Measurements from ENCODE around the gene TMEM38B. TPM values are rescaled to one million over a fixed set of nuclear protein-coding genes. Genes with fewer than 3 reads are reported as not detected.

Gene TMEM38B
- polyA plus RNA-seq, 6 donors from 2014 or later = 30.7 to 71.1 (median 43.2) TPM

DNA sequence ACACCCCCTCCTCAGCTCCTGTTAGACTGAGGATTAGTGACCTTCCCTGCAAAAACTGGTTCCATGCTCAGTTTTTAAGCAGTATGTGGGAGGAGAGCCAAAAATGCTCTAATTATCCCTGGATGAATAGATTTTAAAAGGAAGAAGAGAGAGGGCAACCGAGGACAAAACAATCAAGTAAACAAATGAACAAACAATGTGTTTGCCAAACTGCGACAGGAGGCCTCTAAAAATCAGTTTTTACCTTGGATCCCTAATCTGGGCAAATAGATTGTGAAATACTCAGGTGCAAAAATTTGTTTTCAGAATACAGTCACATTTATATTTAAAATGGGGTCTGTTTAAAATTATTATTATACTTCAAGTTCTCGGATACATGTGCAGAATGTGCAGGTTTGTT is 23.6 kb upstream of the TMEM38B start:
- no peak for ATAC-seq (ENCODE audit: low read depth in 2 of 2)
- H3K27ac Mint-ChIP-seq = no peak overlapping the region
- H3K36me3 Mint-ChIP-seq = peaks cover 10 to 11% of the 10 kb centered on the region in 2 donors
- H3K27me3 Mint-ChIP-seq = peaks cover 0 to 9% (median 7%) of the 10 kb centered on the region in 3 donors
- H3K4me3 Mint-ChIP-seq = no peak overlapping the region
- H3K9me3 Mint-ChIP-seq = peaks cover 2 to 14% (median 10%) of the 10 kb centered on the region in 7 donors
- H3K4me1 Mint-ChIP-seq = peaks cover 11 to 18% (median 15%) of the 10 kb centered on the region in 3 donors
- no peak for DNase-seq

GRCh38 chr9:105672711-105673234 is 21.6 kb upstream of the TMEM38B start:
- Mint-ChIP-seq H3K27me3 (peaks cover under 1 to 4% (median 3%) of the 10 kb centered on the region in 3 donors), H3K9me3 (peaks cover 2 to 14% (median 10%) of the 10 kb centered on the region in 7 donors), H3K36me3 (peaks cover 10 to 11% of the 10 kb centered on the region in 2 donors), H3K4me1 (peaks cover 11 to 18% (median 14%) of the 10 kb centered on the region in 3 donors), H3K4me3 (peak overlapping the region; percentile 8 to 87 (median 70)), H3K27ac (peak overlapping the region in 3 of 6 donors; percentile 14 to 65 (median 49))
- ATAC-seq (ENCODE audit: low read depth in 2 of 2) (peak; percentile 90 to 91), DNase-seq (peak; percentile 23)

DNA sequence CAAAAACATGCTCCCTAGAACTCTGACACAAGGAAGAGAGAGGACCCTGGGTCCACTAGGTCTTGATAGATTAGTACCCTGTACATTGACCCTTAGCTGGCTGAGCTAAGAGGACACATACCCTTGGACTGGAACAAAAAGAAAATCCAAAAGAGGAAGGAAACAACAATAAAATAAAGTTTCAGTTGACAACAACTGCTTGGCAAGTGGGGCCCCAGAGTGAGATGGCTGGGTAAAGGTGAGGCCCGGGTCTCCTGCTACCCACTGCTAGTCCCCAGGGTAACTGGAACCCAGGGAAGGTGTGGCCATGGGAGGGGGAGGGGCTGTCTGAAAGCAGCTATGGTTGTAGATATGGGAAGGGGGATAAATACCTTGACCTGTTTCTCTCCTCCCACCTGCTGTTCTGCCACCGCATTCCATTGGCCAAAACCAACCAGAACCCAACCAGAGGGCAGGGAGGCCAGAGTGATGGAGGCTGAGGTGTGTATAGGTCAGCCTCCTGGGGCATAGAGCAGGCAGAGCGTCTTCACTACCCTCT is 20.4 kb upstream of the TMEM38B start:
- peaks cover 10 to 11% of the 10 kb centered on the region in 2 donors for H3K36me3 Mint-ChIP-seq
- H3K4me1 Mint-ChIP-seq = peaks cover 11 to 18% (median 14%) of the 10 kb centered on the region in 3 donors
- DNase-seq (no peak), ATAC-seq (ENCODE audit: low read depth in 2 of 2) (no peak)
- no peak overlapping the region for H3K27ac Mint-ChIP-seq
- no peak overlapping the region for H3K4me3 Mint-ChIP-seq
- peaks cover 0 to 4% (median 0%) of the 10 kb centered on the region in 3 donors for H3K27me3 Mint-ChIP-seq
- H3K9me3 Mint-ChIP-seq = peaks cover 2 to 14% (median 10%) of the 10 kb centered on the region in 7 donors

DNA sequence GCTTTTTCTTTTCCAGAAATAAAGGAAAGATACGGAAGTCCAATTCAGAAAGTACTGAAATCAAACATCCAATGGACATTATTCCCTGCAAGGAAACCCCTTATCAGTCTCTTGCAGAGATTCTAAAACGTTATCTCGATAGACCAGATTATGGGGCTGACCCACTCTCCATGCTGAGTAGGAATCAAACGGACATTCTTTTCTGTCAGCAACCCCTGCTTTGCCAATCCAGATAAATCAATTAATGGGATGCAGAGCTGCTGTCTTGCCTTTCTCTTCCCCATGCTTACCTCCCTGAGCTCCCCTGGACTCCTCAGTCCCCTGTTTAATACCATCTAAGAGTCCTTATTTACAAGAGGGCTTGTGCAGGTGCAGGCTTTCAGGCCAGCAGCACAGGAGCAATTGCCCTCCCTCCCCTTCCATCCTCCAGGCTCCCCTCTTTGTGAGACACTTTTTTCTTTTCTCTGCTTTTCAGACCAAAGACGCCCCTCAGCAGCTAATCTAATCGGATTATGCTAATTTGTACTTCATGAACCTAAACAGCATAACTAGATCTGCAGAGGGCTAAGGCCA is 17.9 kb upstream of the TMEM38B start:
- H3K4me3 Mint-ChIP-seq = peak overlapping the region in 1 of 8 donors; percentile 57
- peaks cover 2 to 14% (median 10%) of the 10 kb centered on the region in 7 donors for H3K9me3 Mint-ChIP-seq
- DNase-seq = no peak
- H3K36me3 Mint-ChIP-seq = peaks cover 10 to 11% of the 10 kb centered on the region in 2 donors
- peaks cover 11 to 18% (median 14%) of the 10 kb centered on the region in 3 donors for H3K4me1 Mint-ChIP-seq
- H3K27ac Mint-ChIP-seq = peak overlapping the region in 1 of 6 donors; percentile 20
- no peak for ATAC-seq (ENCODE audit: low read depth in 2 of 2)
- peaks cover 0 to 10% (median 4%) of the 10 kb centered on the region in 3 donors for H3K27me3 Mint-ChIP-seq

DNA sequence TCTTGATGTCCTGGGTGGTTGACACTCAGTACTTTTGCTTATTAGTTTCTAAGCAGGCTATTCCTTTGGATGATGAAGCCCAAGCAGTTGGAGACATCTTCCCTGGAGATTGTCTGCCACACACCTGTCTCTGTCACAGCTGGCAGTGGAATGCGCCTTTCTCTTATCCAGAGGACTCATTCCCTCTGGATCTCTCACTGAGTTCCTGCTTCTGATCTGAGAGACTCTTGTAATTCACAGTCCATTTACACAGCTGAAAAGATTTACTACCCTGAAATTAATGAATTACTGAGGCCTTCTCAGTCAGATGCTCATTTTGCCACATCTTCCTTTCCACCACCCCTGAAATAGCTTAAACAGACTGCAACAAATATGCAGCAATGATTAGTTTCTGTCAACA is 16.2 kb upstream of the TMEM38B start:
- Mint-ChIP-seq H3K27me3 (peaks cover 0 to 10% (median 4%) of the 10 kb centered on the region in 3 donors), H3K9me3 (peaks cover 0 to 7% (median 3%) of the 10 kb centered on the region in 7 donors), H3K4me1 (peaks cover 5 to 9% (median 6%) of the 10 kb centered on the region in 3 donors), H3K4me3 (no peak overlapping the region), H3K36me3 (peaks cover 1 to 3% of the 10 kb centered on the region in 2 donors), H3K27ac (no peak overlapping the region)
- DNase-seq (no peak), ATAC-seq (ENCODE audit: low read depth in 2 of 2) (no peak)

DNA sequence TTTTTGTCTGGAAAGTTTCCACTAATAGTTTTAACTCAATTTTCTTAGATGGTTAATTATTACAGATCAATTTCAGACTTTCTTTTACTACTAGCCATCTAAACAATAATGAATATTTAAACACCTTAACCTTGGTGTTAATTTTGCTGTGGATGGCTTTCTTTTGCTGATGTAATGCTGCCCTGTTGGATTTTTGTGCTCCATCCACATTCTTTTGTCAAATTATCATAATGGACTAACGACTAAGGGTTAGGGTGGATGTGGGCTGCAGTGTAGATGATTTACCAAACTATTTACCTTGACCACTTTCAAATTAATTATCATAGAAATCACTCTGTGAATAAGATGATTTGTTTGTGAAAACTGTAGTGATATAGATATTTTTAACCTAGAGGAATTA is 15.6 kb upstream of the TMEM38B start:
- H3K36me3 Mint-ChIP-seq = no peaks in the 10 kb centered on the region
- no peak for ATAC-seq (ENCODE audit: low read depth in 2 of 2)
- H3K27me3 Mint-ChIP-seq = peaks cover 0 to 10% (median 4%) of the 10 kb centered on the region in 3 donors
- no peak for DNase-seq
- H3K27ac Mint-ChIP-seq = no peak overlapping the region
- H3K4me1 Mint-ChIP-seq = peaks cover under 1 to 4% (median 2%) of the 10 kb centered on the region in 3 donors
- H3K4me3 Mint-ChIP-seq = no peak overlapping the region
- peaks cover 0 to under 1% (median 0%) of the 10 kb centered on the region in 7 donors for H3K9me3 Mint-ChIP-seq

DNA sequence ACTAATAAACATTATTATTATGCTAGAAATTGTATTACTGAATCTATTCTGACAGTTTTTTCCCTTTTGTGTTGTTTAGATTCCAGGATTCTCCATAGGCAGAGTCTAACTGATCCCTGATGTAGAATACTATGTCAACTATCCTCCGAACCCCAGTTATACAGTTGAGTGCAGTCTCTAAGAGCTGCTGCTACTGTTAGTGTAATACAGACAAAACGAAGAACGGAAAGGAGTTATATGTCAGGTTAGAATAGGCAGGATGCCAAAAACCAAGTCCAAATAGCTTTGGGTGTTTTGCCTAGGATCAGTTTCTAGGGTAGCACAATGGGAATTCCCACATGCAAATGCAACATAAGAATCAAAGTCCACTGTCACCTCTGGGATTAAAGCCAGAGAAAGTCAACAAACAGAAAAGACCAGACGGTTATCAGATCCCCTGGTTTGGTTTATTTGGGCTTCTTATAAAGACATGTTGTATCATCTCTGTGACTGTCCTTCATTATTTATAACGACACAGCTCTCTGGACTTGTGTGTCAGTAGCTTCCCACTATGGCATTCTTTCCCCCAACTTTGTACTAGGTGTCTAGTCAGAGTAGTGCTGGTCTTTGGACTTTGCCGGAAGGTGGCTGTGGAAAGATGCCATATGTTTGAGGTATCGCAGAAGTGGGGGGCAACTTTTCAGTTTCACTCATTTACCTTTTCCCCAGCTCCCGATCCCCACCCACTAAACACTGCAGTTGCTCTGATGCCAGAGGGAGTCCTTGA is 14.9 kb upstream of the TMEM38B start:
- peaks cover 0 to 2% (median 0%) of the 10 kb centered on the region in 3 donors for H3K4me1 Mint-ChIP-seq

GRCh38 chr9:105681313-105681712 is 13.0 kb upstream of the TMEM38B start:
- H3K36me3 Mint-ChIP-seq = no peaks in the 10 kb centered on the region
- no peaks in the 10 kb centered on the region for H3K4me1 Mint-ChIP-seq
- H3K4me3 Mint-ChIP-seq = no peak overlapping the region
- H3K27me3 Mint-ChIP-seq = peaks cover 0 to 10% (median 4%) of the 10 kb centered on the region in 3 donors
- H3K27ac Mint-ChIP-seq = no peak overlapping the region
- H3K9me3 Mint-ChIP-seq = no peaks in the 10 kb centered on the region
- no peak for ATAC-seq (ENCODE audit: low read depth in 2 of 2)
- DNase-seq = no peak

More for the DNA sequence above, 14.9 kb upstream of the TMEM38B start:
- Mint-ChIP-seq H3K9me3 (no peaks in the 10 kb centered on the region), H3K27me3 (peaks cover 0 to 10% (median 4%) of the 10 kb centered on the region in 3 donors), H3K36me3 (no peaks in the 10 kb centered on the region), H3K27ac (no peak overlapping the region), H3K4me3 (no peak overlapping the region)
- DNase-seq (no peak), ATAC-seq (ENCODE audit: low read depth in 2 of 2) (no peak)

DNA sequence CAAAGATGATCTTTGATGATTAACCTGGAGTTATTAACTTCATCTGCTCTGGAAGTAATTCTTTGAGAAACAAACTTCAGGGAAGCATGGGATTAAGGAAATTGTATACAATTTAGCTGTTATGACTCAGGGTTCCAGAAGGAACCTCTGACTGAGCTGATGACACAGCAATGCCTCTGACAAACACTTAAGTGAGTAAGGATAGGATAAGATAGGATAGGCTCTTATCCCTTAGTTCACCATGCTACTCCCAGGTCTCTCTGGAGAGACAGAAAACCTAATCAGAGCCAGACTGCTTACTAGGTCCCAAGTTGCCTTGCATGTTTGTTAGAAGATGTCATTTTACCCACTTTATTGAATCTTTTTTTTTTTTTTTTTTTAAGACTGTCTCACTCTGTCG is 12.6 kb upstream of the TMEM38B start:
- H3K27ac Mint-ChIP-seq = no peak overlapping the region
- no peaks in the 10 kb centered on the region for H3K9me3 Mint-ChIP-seq
- H3K27me3 Mint-ChIP-seq = peaks cover 0 to 10% (median 4%) of the 10 kb centered on the region in 3 donors
- DNase-seq (no peak), ATAC-seq (ENCODE audit: low read depth in 2 of 2) (no peak)
- no peaks in the 10 kb centered on the region for H3K36me3 Mint-ChIP-seq
- no peaks in the 10 kb centered on the region for H3K4me1 Mint-ChIP-seq
- no peak overlapping the region for H3K4me3 Mint-ChIP-seq

DNA sequence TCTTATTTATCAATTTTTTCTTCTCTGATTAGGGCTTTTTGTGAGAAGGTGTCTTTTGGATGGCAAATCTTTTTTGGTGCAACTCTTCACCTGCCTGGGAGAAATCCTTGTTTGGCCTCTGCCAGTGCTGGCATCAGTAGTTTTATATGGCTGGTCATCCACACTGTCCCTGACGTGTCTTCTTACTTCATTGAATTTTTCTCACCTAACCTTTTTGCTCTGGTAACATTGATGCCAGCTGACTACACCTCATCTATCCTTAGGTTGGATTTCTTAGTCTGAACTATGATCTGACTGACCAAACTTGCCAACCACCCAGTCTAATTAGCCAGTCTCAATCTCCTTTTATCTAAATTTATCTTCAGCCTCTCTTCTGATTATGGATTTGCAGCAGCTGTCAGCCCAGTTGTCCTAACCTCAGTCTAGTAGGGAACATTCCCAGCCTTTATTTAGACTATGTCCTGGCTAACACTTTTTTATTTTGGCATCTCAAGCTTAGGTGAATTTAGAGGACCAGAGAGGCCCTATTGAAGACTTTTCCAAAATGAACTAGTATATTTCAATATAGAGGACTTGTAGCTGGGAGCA is 10.6 kb upstream of the TMEM38B start:
- no peaks in the 10 kb centered on the region for H3K4me1 Mint-ChIP-seq
- DNase-seq (no peak), ATAC-seq (ENCODE audit: low read depth in 2 of 2) (no peak)
- no peak overlapping the region for H3K4me3 Mint-ChIP-seq
- H3K9me3 Mint-ChIP-seq = no peaks in the 10 kb centered on the region
- no peak overlapping the region for H3K27ac Mint-ChIP-seq
- peaks cover 0 to 24% (median 6%) of the 10 kb centered on the region in 3 donors for H3K27me3 Mint-ChIP-seq
- H3K36me3 Mint-ChIP-seq = peaks cover 0 to 4% of the 10 kb centered on the region in 2 donors

- H3K4me3 Mint-ChIP-seq = no peak overlapping the region
- peaks cover 8 to 34% (median 16%) of the 10 kb centered on the region in 3 donors for H3K27me3 Mint-ChIP-seq
- H3K27ac Mint-ChIP-seq = no peak overlapping the region
- H3K4me1 Mint-ChIP-seq = no peaks in the 10 kb centered on the region
- no peak for ATAC-seq (ENCODE audit: low read depth in 2 of 2)
- peaks cover 0 to 4% of the 10 kb centered on the region in 2 donors for H3K36me3 Mint-ChIP-seq
- DNase-seq = no peak
- H3K9me3 Mint-ChIP-seq = no peaks in the 10 kb centered on the region
Measured at GRCh38 chr9:105686936-105687335, 7.4 kb upstream of the TMEM38B start.

GRCh38 chr9:105690742-105691141 is 3.6 kb upstream of the TMEM38B start:
- DNase-seq = no peak
- Mint-ChIP-seq H3K4me1 (peaks cover 14 to 18% (median 14%) of the 10 kb centered on the region in 3 donors), H3K36me3 (peaks cover 0 to 4% of the 10 kb centered on the region in 2 donors), H3K27me3 (peaks cover 8 to 34% (median 21%) of the 10 kb centered on the region in 3 donors), H3K9me3 (no peaks in the 10 kb centered on the region), H3K4me3 (peak overlapping the region in 1 of 8 donors; percentile 8), H3K27ac (no peak overlapping the region)
- ATAC-seq (ENCODE audit: low read depth in 2 of 2) = no peak
